AG04449 (cell line): Measurements from ENCODE around the gene INPP5D.
"Not testable (repeated sequence)": the region's sequence is repeated elsewhere in the genome, so short reads cannot be mapped to it uniquely, and the experiment has no call there.

Source experiments
- CTCF ChIA-PET: fragments of 350-600 bp; formaldehyde crosslinking; extraction: SDS; loops from one replicate; lab custom pipeline; 2021; ENCODE audit warnings: antibody characterized with exemption; lab: Yijun Ruan, JAX
- POLR2A ChIA-PET: fragments of 400-600, 350-600 bp; formaldehyde crosslinking; extraction: SDS; loops from one replicate; lab custom pipeline; 2020; ENCODE audit warnings: antibody characterized with exemption, inconsistent platforms; lab: Yijun Ruan, JAX
- DNase-seq: peaks from one replicate; pipeline ENCODE4 v3.0.0-alpha.2; 2010; ENCODE audit warnings: low read depth, low spot score
- H3K4me3 ChIP-seq: 2 replicates; pipeline ENCODE4 v1.5.1; 2011; ENCODE audit warnings: low read depth, mild to moderate bottlenecking, control low read depth, low read length
- TF ChIP-seq, protein P1 (sequence below): IDR thresholded peaks from one replicate; pipeline ENCODE4 v1.5.1; 2011; ENCODE audit warnings: mild to moderate bottlenecking, moderate library complexity, low read length, control low read depth, inconsistent platforms; ENCODE audit not compliant: insufficient read depth; ENCODE audit errors: missing control alignments

The INPP5D gene

DNA sequence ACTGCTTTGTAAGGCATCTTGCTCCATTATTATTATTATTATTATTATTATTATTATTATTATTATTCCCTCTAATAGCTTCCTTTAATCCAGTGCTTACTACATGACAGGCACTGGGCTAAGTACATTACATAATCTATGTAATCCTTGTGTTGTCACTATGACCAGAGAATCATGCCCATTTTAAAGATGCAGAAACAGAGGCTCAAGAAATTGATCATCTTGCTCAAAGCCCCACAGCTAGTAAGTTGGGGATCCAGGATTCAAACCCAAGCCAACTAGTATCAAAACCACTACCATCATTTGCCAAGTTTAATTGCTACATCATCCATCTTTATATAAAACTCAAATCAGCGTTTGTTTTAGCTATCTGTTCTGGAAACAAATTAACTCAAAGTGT lies 46.5 kb upstream of the INPP5D start:
- DNase-seq = no peak
- CTCF ChIA-PET = no interaction called here
- H3K4me3 ChIP-seq = no peak overlapping the region
- TF ChIP-seq, protein P1, sequence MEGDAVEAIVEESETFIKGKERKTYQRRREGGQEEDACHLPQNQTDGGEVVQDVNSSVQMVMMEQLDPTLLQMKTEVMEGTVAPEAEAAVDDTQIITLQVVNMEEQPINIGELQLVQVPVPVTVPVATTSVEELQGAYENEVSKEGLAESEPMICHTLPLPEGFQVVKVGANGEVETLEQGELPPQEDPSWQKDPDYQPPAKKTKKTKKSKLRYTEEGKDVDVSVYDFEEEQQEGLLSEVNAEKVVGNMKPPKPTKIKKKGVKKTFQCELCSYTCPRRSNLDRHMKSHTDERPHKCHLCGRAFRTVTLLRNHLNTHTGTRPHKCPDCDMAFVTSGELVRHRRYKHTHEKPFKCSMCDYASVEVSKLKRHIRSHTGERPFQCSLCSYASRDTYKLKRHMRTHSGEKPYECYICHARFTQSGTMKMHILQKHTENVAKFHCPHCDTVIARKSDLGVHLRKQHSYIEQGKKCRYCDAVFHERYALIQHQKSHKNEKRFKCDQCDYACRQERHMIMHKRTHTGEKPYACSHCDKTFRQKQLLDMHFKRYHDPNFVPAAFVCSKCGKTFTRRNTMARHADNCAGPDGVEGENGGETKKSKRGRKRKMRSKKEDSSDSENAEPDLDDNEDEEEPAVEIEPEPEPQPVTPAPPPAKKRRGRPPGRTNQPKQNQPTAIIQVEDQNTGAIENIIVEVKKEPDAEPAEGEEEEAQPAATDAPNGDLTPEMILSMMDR = no peak
- POLR2A ChIA-PET = no interaction called here

DNA sequence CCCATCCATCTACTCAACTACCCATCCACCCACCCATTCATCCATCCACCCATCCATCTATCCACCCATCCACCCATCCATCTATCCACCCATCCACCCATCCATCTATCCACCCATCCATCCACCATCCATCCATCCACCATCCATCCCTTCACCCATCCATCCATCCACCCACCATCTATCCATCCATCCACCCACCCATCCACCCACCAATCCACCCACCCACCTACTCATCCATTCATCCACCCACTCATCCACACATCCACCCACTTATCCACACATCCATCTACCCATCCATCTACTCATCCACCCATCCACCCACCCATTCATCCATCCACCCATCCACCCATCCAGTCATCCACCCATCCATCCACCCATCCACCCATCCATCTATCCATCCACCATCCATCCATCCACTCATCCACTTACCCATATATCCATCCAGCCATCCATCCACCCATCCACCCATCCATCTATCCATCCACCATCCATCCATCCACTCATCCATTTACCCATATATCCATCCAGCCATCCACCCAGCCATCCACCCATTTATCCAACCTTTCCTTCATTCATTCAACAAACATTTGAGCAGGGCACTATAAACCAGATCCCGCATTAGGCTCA lies 45.0 kb upstream of the INPP5D start:
- ChIA-PET CTCF (no interaction called here), POLR2A (no interaction called here)

DNA sequence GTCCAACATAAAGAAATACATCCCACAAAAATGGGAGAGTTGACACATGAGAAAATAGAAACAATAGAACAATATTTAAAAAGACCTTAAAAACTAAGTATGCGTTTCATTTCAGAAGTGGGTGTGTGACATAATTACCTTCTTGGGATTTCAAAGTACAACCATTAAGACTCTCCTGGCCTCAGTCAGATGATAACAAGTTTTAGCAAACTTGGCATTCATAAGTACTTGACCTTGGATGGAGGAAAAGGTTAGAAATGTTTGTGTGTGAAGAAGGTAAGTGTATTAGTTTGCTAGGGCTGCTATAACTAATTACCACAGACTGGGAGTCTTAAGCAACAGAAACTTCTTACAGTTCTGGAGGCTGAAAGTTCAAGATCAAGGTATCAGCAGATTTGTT lies 42.2 kb upstream of the INPP5D start:
- POLR2A ChIA-PET = no interaction called here

More for the DNA sequence above, 45.0 kb upstream of the INPP5D start:
- TF ChIP-seq, protein P1 = no peak
- no peak for DNase-seq
- no peak overlapping the region for H3K4me3 ChIP-seq

DNA sequence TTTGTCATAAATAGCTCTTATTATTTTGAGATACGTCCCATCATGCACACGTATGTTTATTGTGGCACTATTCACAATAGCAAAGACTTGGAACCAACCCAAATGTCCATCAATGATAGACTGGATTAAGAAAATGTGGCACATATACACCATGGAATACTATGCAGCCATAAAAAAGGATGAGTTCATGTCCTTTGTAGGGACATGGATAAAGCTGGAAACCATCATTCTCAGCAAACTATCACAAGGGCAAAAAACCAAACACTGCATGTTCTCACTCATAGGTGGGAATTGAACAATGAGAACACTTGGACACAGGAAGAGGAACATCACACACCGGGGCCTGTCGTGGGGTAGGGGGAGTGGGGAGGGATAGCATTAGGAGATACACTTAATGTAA lies 40.5 kb upstream of the INPP5D start:
- POLR2A ChIA-PET, H3K4me3 ChIP-seq, DNase-seq: not testable (repeated sequence)
- CTCF ChIA-PET = interaction anchor here (1.0 kb wide), 1 partner anchor 9 kb away, joined by 3 read pairs; no protein-coding TSS in a partner anchor

More for the DNA sequence above, 42.2 kb upstream of the INPP5D start:
- TF ChIP-seq, protein P1 = no peak
- CTCF ChIA-PET = interaction anchor here (1.1 to 2.1 kb wide), 4 partner anchors 11 to 36 kb away, joined by 4 to 8 read pairs (median 6); no protein-coding TSS in a partner anchor
- H3K4me3 ChIP-seq = no peak overlapping the region
- no peak for DNase-seq

DNA sequence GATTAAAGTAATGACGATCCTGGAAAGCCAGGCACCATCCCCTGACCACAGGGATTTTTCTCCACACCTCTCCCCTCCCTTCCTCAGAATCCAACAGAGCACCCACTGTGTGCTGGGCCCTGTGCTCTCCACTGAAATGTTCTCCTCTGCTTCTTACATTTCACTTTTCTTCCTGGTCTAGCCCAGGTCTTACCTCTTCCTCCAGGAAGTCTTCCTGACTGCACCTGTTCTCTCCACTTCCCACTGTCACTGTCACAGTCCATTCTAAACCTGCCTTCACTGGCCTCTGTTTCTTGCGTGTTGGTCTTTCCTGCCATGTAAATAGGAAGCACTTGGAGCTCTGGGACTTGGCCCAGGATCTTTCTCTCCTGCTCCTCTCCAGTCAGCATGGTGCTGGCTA lies 39.7 kb upstream of the INPP5D start:
- DNase-seq = no peak
- POLR2A ChIA-PET = no interaction called here
- CTCF ChIA-PET = interaction anchor here (0.8 kb wide), 1 partner anchor 34 kb away, joined by 4 read pairs; no protein-coding TSS in a partner anchor
- TF ChIP-seq, protein P1 = no peak
- H3K4me3 ChIP-seq = no peak overlapping the region

DNA sequence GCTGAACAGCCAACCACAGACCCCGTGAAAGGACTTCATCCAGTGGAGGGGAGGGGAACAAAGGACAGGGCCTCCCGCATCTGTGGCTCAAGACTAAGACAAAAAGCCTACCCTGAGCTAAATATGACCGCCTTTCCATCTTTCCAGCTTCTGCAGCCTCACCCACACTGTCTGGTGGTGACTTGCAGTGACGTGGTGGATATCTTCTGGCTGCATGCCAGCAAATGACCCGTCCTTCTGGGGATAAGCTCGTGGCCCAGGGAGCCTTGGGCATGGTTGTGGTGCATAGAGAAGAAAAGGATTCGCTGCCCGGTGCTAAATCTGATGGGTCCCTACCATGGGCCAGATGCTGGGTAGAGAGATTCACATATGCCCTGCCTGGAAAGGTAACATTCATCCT lies 38.4 kb upstream of the INPP5D start:
- no peak overlapping the region for H3K4me3 ChIP-seq
- POLR2A ChIA-PET = no interaction called here
- DNase-seq = no peak
- CTCF ChIA-PET = no interaction called here
- TF ChIP-seq, protein P1 = no peak

DNA sequence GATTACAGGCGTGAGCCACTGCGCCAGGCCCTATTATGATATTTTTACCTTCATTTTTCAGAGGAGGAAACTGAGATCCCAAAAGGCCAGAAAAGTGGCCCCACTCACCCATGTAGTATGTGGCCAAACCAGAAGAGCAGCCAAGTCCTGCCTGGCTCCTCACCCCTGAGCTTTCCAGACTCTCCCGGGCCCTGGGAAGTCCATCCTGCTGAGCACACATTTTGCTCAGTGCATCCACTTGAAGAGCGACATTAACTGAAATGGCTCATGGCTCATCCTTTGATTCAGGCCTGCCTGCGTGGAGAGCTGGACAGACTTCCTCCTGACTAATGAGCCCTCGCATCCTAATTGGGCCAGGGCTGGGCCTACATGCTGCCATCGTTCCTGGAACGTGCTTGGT lies 37.6 kb upstream of the INPP5D start:
- POLR2A ChIA-PET = no interaction called here
- no peak for DNase-seq
- H3K4me3 ChIP-seq = no peak overlapping the region
- CTCF ChIA-PET = no interaction called here
- TF ChIP-seq, protein P1 = no peak
